GM12878 (cell line): ENCODE results near the gene GCM1. TPM values are rescaled to one million over a fixed set of nuclear protein-coding genes. Genes with fewer than 3 reads are reported as not detected.

Experiments used
- ATAC-seq: fragments of 200-7000 bp; cut with Tn5 transposase; 3 replicates; pipeline ENCODE4 v1.9.1; 2020; ENCODE audit warnings: mild to moderate bottlenecking, moderate library complexity
- BruUV-seq: library from RNA; stranded (reverse); fragments of 400-500 nt; replicated peaks from 2 replicates; lab custom pipeline; 2021; lab: Mats Ljungman, UMichigan
- CTCF ChIA-PET: fragments of 300-600 bp; sonication (Branson Sonifier 250); formaldehyde crosslinking; extraction: SDS; loops from one replicate; lab custom pipeline; 2021; ENCODE audit warnings: inconsistent platforms; lab: Yijun Ruan, JAX
- POLR2A ChIA-PET: fragments of 350-600 bp; formaldehyde crosslinking; extraction: SDS; loops from one replicate; lab custom pipeline; 2021; ENCODE audit warnings: inconsistent platforms; lab: Charles Lee
- RAD21 ChIA-PET: fragments of 300-600 bp; sonication (Branson Sonifier 250); formaldehyde crosslinking; loops from one replicate; lab custom pipeline; 2023; ENCODE audit warnings: antibody characterized with exemption; ENCODE audit not compliant: unreplicated experiment; lab: Charles Lee
- SMC1A ChIA-PET: fragments of 300-600 bp; sonication (Branson Sonifier 250); formaldehyde crosslinking; loops from one replicate; lab custom pipeline; 2023; ENCODE audit not compliant: unreplicated experiment, uncharacterized antibody; lab: Charles Lee
- DNase-seq: peaks from one replicate; pipeline ENCODE4 v3.0.0-alpha.2; 2011; ENCODE audit warnings: low read depth, low spot score
- FAIRE-seq: peaks from 3 replicates; lab custom pipeline; 2011; peaks lifted over from hg19 to GRCh38; lab: Jason Lieb, UNC
- H2AFZ ChIP-seq: 2 replicates; pipeline ENCODE4 v1.6.0; 2011; ENCODE audit warnings: low read depth, low read length, control low read depth; ENCODE audit not compliant: control insufficient read depth
- H3K27ac ChIP-seq: 2 replicates; pipeline ENCODE4 v1.5.1; 2011; ENCODE audit warnings: control low read depth; ENCODE audit not compliant: control insufficient read depth, insufficient read depth
- H3K27me3 ChIP-seq, 2 experiments: replicated peaks in 1 of 2; 2 replicates each; pipeline versions ENCODE4 v1.6.0 to v1.6.1; 2011; ENCODE audit warnings: low read length in 1 of 2; ENCODE audit not compliant: control insufficient read depth in 2 of 2, insufficient read depth in 2 of 2
- H3K36me3 ChIP-seq, 2 experiments: 2 replicates each; pipeline ENCODE4 v1.5.1; 2011; ENCODE audit warnings: low read length in 1 of 2; ENCODE audit not compliant: control insufficient read depth in 2 of 2, insufficient read depth in 2 of 2
- H3K4me1 ChIP-seq: 2 replicates; pipeline ENCODE4 v1.6.1; 2011; ENCODE audit warnings: mild to moderate bottlenecking, low read length, moderate library complexity, mixed read lengths; ENCODE audit not compliant: control insufficient read depth, insufficient read depth
- H3K4me2 ChIP-seq: 2 replicates; pipeline ENCODE4 v1.6.0; 2011; ENCODE audit warnings: control low read depth; ENCODE audit not compliant: control insufficient read depth, insufficient read depth
- H3K4me3 ChIP-seq: fragments of 200-600 bp; sonication (generic); 2 replicates; pipeline ENCODE4 v1.5.1; 2016
- H3K79me2 ChIP-seq: 2 replicates; pipeline ENCODE4 v1.6.0; 2011; ENCODE audit warnings: low read length; ENCODE audit not compliant: control insufficient read depth, insufficient read depth
- H3K9ac ChIP-seq: 2 replicates; pipeline ENCODE4 v1.8.0; 2011; ENCODE audit warnings: low read length, control low read depth, mixed read lengths; ENCODE audit not compliant: control insufficient read depth, insufficient read depth
- H3K9me3 ChIP-seq: replicated peaks from 3 replicates; pipeline ENCODE4 v1.5.1; 2011; ENCODE audit warnings: mild to moderate bottlenecking, low read length; ENCODE audit not compliant: control insufficient read depth, insufficient read depth
- H4K20me1 ChIP-seq: 2 replicates; pipeline ENCODE4 v1.6.0; 2011; ENCODE audit not compliant: control insufficient read depth, insufficient read depth
- ATF2 ChIP-seq: IDR thresholded peaks from 2 replicates; pipeline ENCODE4 v1.6.1; 2012; ENCODE audit warnings: low read length, inconsistent platforms
- IRF4 ChIP-seq: IDR thresholded peaks from 2 replicates; pipeline ENCODE4 v1.6.1; 2011; ENCODE audit warnings: low read depth, low read length
- KLF5 ChIP-seq: fragments of 450-650 bp; IDR thresholded peaks from 2 replicates; pipeline ENCODE4 v1.6.1; 2014; ENCODE audit warnings: mild to moderate bottlenecking; ENCODE audit not compliant: partially characterized antibody
- MTA3 ChIP-seq: IDR thresholded peaks from 2 replicates; pipeline ENCODE4 v1.6.1; 2012; ENCODE audit warnings: low read length, inconsistent platforms, borderline replicate concordance
- SIX5 ChIP-seq: IDR thresholded peaks from 2 replicates; pipeline ENCODE4 v1.6.1; 2011; ENCODE audit warnings: mild to moderate bottlenecking, low read depth, low read length, moderate library complexity; ENCODE audit not compliant: severe bottlenecking
- WGBS: methylation state at CpG from one replicate; pipeline ENCODE4 v1.1.6; 2016; ENCODE audit warnings: low lambda C conversion rate; ENCODE audit not compliant: insufficient replicate concordance, insufficient coverage; ENCODE audit errors: missing lambda C conversion rate; 5-methylcytosine and 5-hydroxymethylcytosine counted together
- in situ Hi-C: fragments of 300-500 bp; cut with MboI; formaldehyde crosslinking; loops from 9 replicates; pipeline ENCODE4 v1.14.3; 2018; ENCODE audit warnings: mixed read lengths
- intact Hi-C: fragments of 100-400 bp; cut with micrococcal nuclease; formaldehyde crosslinking; loops from one replicate; pipeline ENCODE4 v1.14.2; 2022; ENCODE audit not compliant: unreplicated experiment
- polyA plus RNA-seq, 11 experiments: library from polyadenylated mRNA; depleted of rRNA in 4 of 11; unstranded in 6 of 11; stranded (reverse) in 5 of 11; fragments of >200 nt; fragmentation: Nextera tagmentation in 4 of 11; fragmentation: Illumina TruSeq in 1 of 11; extraction: Ambion mirVana in 4 of 11; extraction: Trizol in 1 of 11; gene quantifications; 1 replicate in 1 of 11; 2 replicates in 10 of 11; pipeline versions ENCODE4 v1.2.1 to v1.2.3, GENCODE V29; 2011 to 2016; ENCODE audit warnings: inconsistent platforms in 2 of 11, missing spikeins in 2 of 11, low read depth in 1 of 11
- total RNA-seq, 4 experiments: library from RNA; depleted of rRNA in 3 of 4; stranded (reverse); fragments of >200 nt in 3 of 4; fragmentation: Illumina TruSeq in 1 of 4; extraction: Trizol in 1 of 4; gene quantifications; 2 replicates each; pipeline versions ENCODE4 v1.2.1 to v1.2.3, GENCODE V29; 2013 to 2021

GCM1 gene
- total and polyA plus RNA-seq, 10 of the 15 experiments (the other 5 are each of a cell fraction or from before 2014, with no cell fraction given): 0.04 to 0.08 (median 0.05) TPM; not detected in 5

- no peak for FAIRE-seq
- no peak for ATAC-seq
- ChIA-PET RAD21 (interaction anchor here (0.7 to 8.1 kb wide), 5 partner anchors 17 to 485 kb away, joined by 3 to 99 read pairs (median 4); no protein-coding TSS in a partner anchor), POLR2A (interaction anchor here (0.6 to 0.7 kb wide), 4 partner anchors 60 to 1117 kb away, joined by 3 to 7 read pairs (median 6); no protein-coding TSS in a partner anchor), CTCF (interaction anchor here (0.6 to 10.6 kb wide), 14 partner anchors 8 to 753 kb away, joined by 3 to 235 read pairs (median 4); no protein-coding TSS in a partner anchor), SMC1A (interaction anchor here (0.9 to 11.5 kb wide), 5 partner anchors 243 to 313 kb away, joined by 3 to 188 read pairs (median 5); no protein-coding TSS in a partner anchor)
- no peak overlapping the region for H3K27ac ChIP-seq
- no peaks in the 10 kb centered on the region for H3K27me3 ChIP-seq
- no peak overlapping the region for H3K9ac ChIP-seq
- no peaks in the 10 kb centered on the region for H3K36me3 ChIP-seq
- intact Hi-C loops: loop anchor here (10.0 kb wide), 1 partner anchor 486 kb away; no protein-coding TSS in a partner anchor
- H3K79me2 ChIP-seq: no peaks in the 10 kb centered on the region
- H3K9me3 ChIP-seq: no peaks in the 10 kb centered on the region
- no peak overlapping the region for H3K4me3 ChIP-seq
- no TSS peak for BruUV-seq
- H3K4me2 ChIP-seq: no peak overlapping the region
- DNase-seq: no peak
- in situ Hi-C loops: no loop called here
- H4K20me1 ChIP-seq: no peaks in the 10 kb centered on the region
- H2AFZ ChIP-seq: no peak overlapping the region
- WGBS: 42% methylated on average over 3 of the region's 4 CpGs
- H3K4me1 ChIP-seq: no peaks in the 10 kb centered on the region
- TF ChIP-seq KLF5 (no peak), ATF2 (no peak), IRF4 (no peak), SIX5 (no peak), MTA3 (no peak)
Observed at GRCh38 chr6:53168516-53169267, 20.1 kb upstream of the GCM1 start.
